IMR-90 (cell line): ENCODE data around the gene FBXW11. TPM values are rescaled to one million over a fixed set of nuclear protein-coding genes. Genes with fewer than 3 reads are reported as not detected.

ENCODE experiments used
- ATAC-seq: fragments of 200-7000 bp; cut with Tn5 transposase; 2 replicates; pipeline ENCODE4 v1.9.1; 2020; ENCODE audit warnings: low read depth, mild to moderate bottlenecking, moderate library complexity
- BruUV-seq: library from RNA; stranded (reverse); fragments of 400-500 nt; replicated peaks from 2 replicates; lab custom pipeline; 2021; lab: Mats Ljungman, UMichigan
- CTCF ChIA-PET: fragments of 300-600 bp; formaldehyde crosslinking; extraction: SDS; loops from one replicate; lab custom pipeline; 2021; ENCODE audit warnings: antibody characterized with exemption; lab: Yijun Ruan, JAX
- POLR2A ChIA-PET: fragments of 300-600 bp; sonication (Branson Sonifier 250); formaldehyde crosslinking; loops from one replicate; lab custom pipeline; 2022; ENCODE audit warnings: antibody characterized with exemption; ENCODE audit not compliant: unreplicated experiment; lab: Charles Lee
- DNase-seq: peaks from one replicate; pipeline ENCODE4 v3.0.0; 2013
- H2AFZ ChIP-seq: replicated peaks from 2 replicates; pipeline ENCODE3; 2013; ENCODE audit warnings: low read length, mild to moderate bottlenecking; ENCODE audit not compliant: poor library complexity
- H2AK5ac ChIP-seq: 2 replicates; pipeline ENCODE4 v1.6.1; 2013; ENCODE audit warnings: low read depth, low read length, inconsistent platforms
- H2AK9ac ChIP-seq: replicated peaks from 2 replicates; pipeline ENCODE3; 2013; ENCODE audit warnings: mild to moderate bottlenecking, low read depth, low read length, moderate library complexity; ENCODE audit not compliant: poor library complexity
- H2BK120ac ChIP-seq: 2 replicates; pipeline ENCODE4 v1.6.1; 2013; ENCODE audit warnings: low read depth, low read length, inconsistent platforms
- H2BK15ac ChIP-seq: 3 replicates; pipeline ENCODE4 v1.6.1; 2013; ENCODE audit warnings: low read depth, low read length, inconsistent platforms
- H2BK20ac ChIP-seq: 2 replicates; pipeline ENCODE4 v1.6.1; 2013; ENCODE audit warnings: low read depth, mild to moderate bottlenecking, inconsistent platforms, low read length, moderate library complexity
- H2BK5ac ChIP-seq: 2 replicates; pipeline ENCODE4 v1.6.1; 2013; ENCODE audit warnings: mild to moderate bottlenecking, low read depth, low read length, inconsistent platforms; ENCODE audit not compliant: poor library complexity, severe bottlenecking
- H3K14ac ChIP-seq: replicated peaks from 2 replicates; pipeline ENCODE4 v1.6.1; 2013; ENCODE audit warnings: low read depth, low read length, inconsistent platforms
- H3K18ac ChIP-seq: 2 replicates; pipeline ENCODE4 v1.6.1; 2013; ENCODE audit warnings: low read depth, low read length, control low read depth
- H3K23ac ChIP-seq: 2 replicates; pipeline ENCODE4 v1.6.1; 2013; ENCODE audit warnings: low read depth, low read length, inconsistent platforms
- H3K27ac ChIP-seq: 2 replicates; pipeline ENCODE4 v1.5.1; 2013; ENCODE audit warnings: mild to moderate bottlenecking, control low read depth, low read length; ENCODE audit not compliant: insufficient read depth
- H3K27me3 ChIP-seq: 2 replicates; pipeline ENCODE4 v1.6.1; 2013; ENCODE audit warnings: low read length; ENCODE audit not compliant: control insufficient read depth, insufficient read depth
- H3K36me3 ChIP-seq: 2 replicates; pipeline ENCODE4 v1.6.1; 2013; ENCODE audit warnings: low read length, mixed read lengths; ENCODE audit not compliant: control insufficient read depth, insufficient read depth
- H3K4ac ChIP-seq: 2 replicates; pipeline ENCODE4 v1.6.1; 2013; ENCODE audit warnings: low read depth, low read length, inconsistent platforms
- H3K4me1 ChIP-seq: 2 replicates; pipeline ENCODE4 v1.6.1; 2013; ENCODE audit warnings: low read length, mixed read lengths; ENCODE audit not compliant: control insufficient read depth, insufficient read depth
- H3K4me2 ChIP-seq: 2 replicates; pipeline ENCODE4 v1.6.1; 2013; ENCODE audit warnings: low read depth, mild to moderate bottlenecking, control low read depth, low read length, moderate library complexity
- H3K4me3 ChIP-seq: 2 replicates; pipeline ENCODE4 v1.5.1; 2013; ENCODE audit warnings: low read depth, mild to moderate bottlenecking, control low read depth, low read length, moderate library complexity; ENCODE audit not compliant: insufficient read depth
- H3K56ac ChIP-seq: 2 replicates; pipeline ENCODE4 v1.6.1; 2013; ENCODE audit warnings: low read length, inconsistent platforms; ENCODE audit not compliant: insufficient read depth; ENCODE audit errors: extremely low read depth
- H3K79me1 ChIP-seq, 2 experiments: 2 replicates each; pipeline ENCODE4 v1.6.1; 2013; ENCODE audit warnings: low read length in 2 of 2, inconsistent platforms in 1 of 2, low read depth in 1 of 2
- H3K9ac ChIP-seq: 2 replicates; pipeline ENCODE4 v1.6.1; 2013; ENCODE audit warnings: low read depth, low read length, control low read depth
- H3K9me1 ChIP-seq: 2 replicates; pipeline ENCODE4 v1.6.1; 2013; ENCODE audit warnings: low read length, inconsistent platforms; ENCODE audit not compliant: insufficient read depth
- H3K9me3 ChIP-seq: 2 replicates; pipeline ENCODE4 v1.6.1; 2013; ENCODE audit warnings: low read length; ENCODE audit not compliant: control insufficient read depth, insufficient read depth
- H4K20me1 ChIP-seq: 2 replicates; pipeline ENCODE4 v1.6.1; 2013; ENCODE audit warnings: low read length, inconsistent platforms; ENCODE audit not compliant: insufficient read depth
- H4K5ac ChIP-seq: 2 replicates; pipeline ENCODE4 v1.6.1; 2013; ENCODE audit warnings: mild to moderate bottlenecking, low read depth, low read length, control low read depth
- H4K8ac ChIP-seq, 2 experiments: 2 replicates each; pipeline ENCODE4 v1.6.1; 2013; ENCODE audit warnings: low read depth in 2 of 2, low read length in 2 of 2, control low read depth in 1 of 2, inconsistent platforms in 1 of 2
- H4K91ac ChIP-seq: 2 replicates; pipeline ENCODE4 v1.6.1; 2013; ENCODE audit warnings: low read depth, low read length, inconsistent platforms; ENCODE audit not compliant: insufficient read depth
- MAFK ChIP-seq: IDR thresholded peaks from 2 replicates; pipeline ENCODE4 v1.6.1; 2012; ENCODE audit warnings: low read depth, low read length, improper control_type of control experiment
- POLR2A ChIP-seq: IDR thresholded peaks from 2 replicates; pipeline ENCODE4 v1.6.1; 2012; ENCODE audit warnings: mild to moderate bottlenecking, low read depth, low read length
- RFX5 ChIP-seq: IDR thresholded peaks from 2 replicates; pipeline ENCODE4 v1.8.0; 2012; ENCODE audit warnings: low read depth, mild to moderate bottlenecking, low read length, moderate library complexity
- USF2 ChIP-seq: fragments of 150-350 bp; IDR thresholded peaks from 2 replicates; pipeline ENCODE4 v1.6.1; 2017; ENCODE audit warnings: mild to moderate bottlenecking, antibody characterized with exemption, low read length, low read depth
- WGBS, 2 experiments: methylation state at CpG; one replicate each; pipeline versions ENCODE4 v1.1.5 to v1.1.7; 2013; ENCODE audit warnings: missing lambda C conversion rate in 2 of 2; ENCODE audit not compliant: insufficient read length in 1 of 2; ENCODE audit errors: extremely low coverage in 2 of 2; 5-methylcytosine and 5-hydroxymethylcytosine counted together
- dilution Hi-C: fragments of 300-500 bp; cut with HindIII; formaldehyde crosslinking; loops from one replicate; pipeline ENCODE4 v1.14.3; 2018; ENCODE audit warnings: low sequenced_read_pairs; ENCODE audit not compliant: unreplicated experiment
- in situ Hi-C: fragments of 300-500 bp; cut with MboI; formaldehyde crosslinking; loops from 3 replicates; pipeline ENCODE4 v1.14.3; 2019; ENCODE audit warnings: low sequenced_read_pairs, inconsistent platforms, mixed read lengths
- intact Hi-C: fragments of 100-400 bp; cut with micrococcal nuclease; formaldehyde crosslinking; loops from 2 replicates; pipeline ENCODE4 v1.10.0; 2022
- polyA plus RNA-seq, 3 experiments: library from polyadenylated mRNA; depleted of rRNA; stranded (reverse); fragments of >200 nt; gene quantifications; 2 replicates each; pipeline ENCODE4 v1.2.3, GENCODE V29; 2012; ENCODE audit warnings: low replicate concordance in 1 of 3
- total RNA-seq: library from RNA; depleted of rRNA; stranded (reverse); fragments of >200 nt; gene quantifications from 2 replicates; pipeline ENCODE4 v1.2.3, GENCODE V29; 2012
- TF ChIP-seq, protein P1 (sequence below): conservative IDR thresholded peaks from 2 replicates; pipeline ENCODE4 v1.5.1; 2012; ENCODE audit warnings: mild to moderate bottlenecking, low read depth, low read length, improper control_type of control experiment

Gene FBXW11
- total and polyA plus RNA-seq, 2 of the 4 experiments (the other 2 are of a cell fraction): 34.3 to 97.1 TPM

DNA sequence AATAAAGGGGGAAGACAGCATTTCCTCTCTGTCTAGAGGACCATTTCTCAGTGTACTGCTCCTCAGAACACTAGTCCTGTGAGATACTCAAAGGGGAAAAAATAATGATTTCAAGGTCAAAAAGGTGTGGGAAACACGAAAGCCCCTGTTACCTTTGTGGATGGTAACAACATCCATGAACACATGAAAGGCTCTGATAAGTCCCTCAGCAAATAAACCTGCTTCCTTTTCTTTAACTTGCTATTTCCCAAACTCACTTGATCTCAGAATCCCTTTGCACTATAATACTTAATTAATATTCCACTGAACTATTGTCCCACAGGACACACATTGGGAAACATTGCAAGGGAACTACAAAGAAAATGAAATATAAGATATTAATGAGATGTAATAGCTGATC, 155.2 kb downstream of the FBXW11 start:
- in situ Hi-C loops: loop anchor here (25.0 kb wide), 1 partner anchor 414 kb away; no protein-coding TSS in a partner anchor
- Histone ChIP-seq H3K9me1 (no peaks in the 10 kb centered on the region; the same call in 1 of the 2 replicates), H2AK9ac (no peak overlapping the region), H2BK120ac (no peak overlapping the region), H3K4me3 (no peak overlapping the region), H3K4me2 (no peak overlapping the region), H2BK20ac (no peak overlapping the region), H3K36me3 (no peaks in the 10 kb centered on the region), H3K14ac (no peak overlapping the region), H3K4me1 (no peaks in the 10 kb centered on the region), H2BK5ac (no peak overlapping the region), H4K20me1 (no peaks in the 10 kb centered on the region), H3K18ac (no peak overlapping the region), H2AK5ac (no peak overlapping the region), H3K4ac (no peak overlapping the region), H4K91ac (no peak overlapping the region), H3K23ac (no peak overlapping the region), H2BK15ac (no peak overlapping the region), H3K9ac (no peak overlapping the region), H3K79me1 (no peaks in the 10 kb centered on the region; a peak in 1 of 4 replicates), H4K8ac (no peak overlapping the region), H3K27me3 (no peaks in the 10 kb centered on the region), H4K5ac (no peak overlapping the region), H3K9me3 (no peaks in the 10 kb centered on the region), H3K27ac (no peak overlapping the region), H2AFZ (no peak overlapping the region), H3K56ac (no peak overlapping the region)
- POLR2A ChIA-PET: no interaction called here
- DNase-seq (no peak), ATAC-seq (no peak)
- no peak for TF ChIP-seq POLR2A
- no peak for TF ChIP-seq RFX5
- TF ChIP-seq, protein P1, sequence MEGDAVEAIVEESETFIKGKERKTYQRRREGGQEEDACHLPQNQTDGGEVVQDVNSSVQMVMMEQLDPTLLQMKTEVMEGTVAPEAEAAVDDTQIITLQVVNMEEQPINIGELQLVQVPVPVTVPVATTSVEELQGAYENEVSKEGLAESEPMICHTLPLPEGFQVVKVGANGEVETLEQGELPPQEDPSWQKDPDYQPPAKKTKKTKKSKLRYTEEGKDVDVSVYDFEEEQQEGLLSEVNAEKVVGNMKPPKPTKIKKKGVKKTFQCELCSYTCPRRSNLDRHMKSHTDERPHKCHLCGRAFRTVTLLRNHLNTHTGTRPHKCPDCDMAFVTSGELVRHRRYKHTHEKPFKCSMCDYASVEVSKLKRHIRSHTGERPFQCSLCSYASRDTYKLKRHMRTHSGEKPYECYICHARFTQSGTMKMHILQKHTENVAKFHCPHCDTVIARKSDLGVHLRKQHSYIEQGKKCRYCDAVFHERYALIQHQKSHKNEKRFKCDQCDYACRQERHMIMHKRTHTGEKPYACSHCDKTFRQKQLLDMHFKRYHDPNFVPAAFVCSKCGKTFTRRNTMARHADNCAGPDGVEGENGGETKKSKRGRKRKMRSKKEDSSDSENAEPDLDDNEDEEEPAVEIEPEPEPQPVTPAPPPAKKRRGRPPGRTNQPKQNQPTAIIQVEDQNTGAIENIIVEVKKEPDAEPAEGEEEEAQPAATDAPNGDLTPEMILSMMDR: no peak
- no peak for TF ChIP-seq MAFK
- TF ChIP-seq USF2: no peak
- intact Hi-C loops: no loop called here
- CTCF ChIA-PET: no interaction called here
- dilution Hi-C loops: no loop called here
- WGBS, 2 experiments: no CpG with 5 or more reads among the region's 1 CpG
- no TSS peak for BruUV-seq
